ENCODE measurements around the gene LPP. TPM values are rescaled to one million over a fixed set of nuclear protein-coding genes. Genes with fewer than 3 reads are reported as not detected.

The LPP gene
- total and polyA plus RNA-seq, 9 of the 15 experiments (the other 6 are each of a cell fraction or from before 2014, with no cell fraction given), result 0.07 to 0.18 TPM; not detected in 7

DNA sequence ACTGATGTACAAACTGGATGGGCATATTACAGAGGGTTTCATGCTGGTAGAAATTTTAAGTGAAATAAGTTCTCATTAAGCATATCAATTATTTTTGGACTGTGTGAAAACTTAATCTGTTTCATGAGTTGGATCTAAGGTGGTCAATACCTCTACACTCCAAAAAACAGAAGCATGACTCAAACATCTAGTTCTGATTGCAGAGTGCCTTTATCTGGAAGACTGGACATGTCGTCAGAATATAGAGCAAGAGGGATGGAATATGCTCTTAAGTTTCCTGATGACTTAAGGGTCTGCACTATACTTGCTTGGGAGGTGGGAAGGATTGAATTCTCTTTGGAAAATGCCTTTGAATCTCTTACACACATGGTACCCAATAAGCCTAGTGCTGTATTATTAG, 138.3 kb downstream of the LPP start:
- no TSS peak for BruUV-seq (replicated peaks)

More for the DNA sequence above, 138.3 kb downstream of the LPP start:
- no peaks in the 10 kb centered on the region for H3K4me1 ChIP-seq (replicated peaks in 1 of 2; ENCODE audit: control insufficient read depth in 2 of 2, insufficient read depth in 2 of 2, low read length in 2 of 2)
- no peaks in the 10 kb centered on the region for H3K36me3 ChIP-seq (ENCODE audit: control insufficient read depth, insufficient read depth, low read length)
- H3K4me2 ChIP-seq (ENCODE audit: insufficient read depth, low read length), result no peak overlapping the region
- DNase-seq (ENCODE audit: extremely low read depth in 1 of 4, low spot score in 3 of 4) (no peak), ATAC-seq (no peak), FAIRE-seq (no peak)
- ChIA-PET CTCF (ENCODE audit: low intra/inter-chr PET ratio) (no interaction called here), POLR2A (no interaction called here)
- no peak overlapping the region for H2AFZ ChIP-seq (ENCODE audit: low read depth, low read length)
- H3K27ac ChIP-seq (ENCODE audit: extremely low read depth, low read depth, low read length), result no peak overlapping the region
- no peaks in the 10 kb centered on the region for H3K79me2 ChIP-seq (ENCODE audit: control insufficient read depth, insufficient read depth, low read length)
- no peaks in the 10 kb centered on the region for H3K27me3 ChIP-seq (ENCODE audit: control insufficient read depth in 2 of 2, insufficient read depth in 2 of 2, low read length in 2 of 2)
- intact Hi-C loops (cut with micrococcal nuclease), result no loop called here
- no peaks in the 10 kb centered on the region for H3K9me3 ChIP-seq (replicated peaks; ENCODE audit: control insufficient read depth, insufficient read depth, low read depth, low read length)
- no peaks in the 10 kb centered on the region for H3K9me1 ChIP-seq (ENCODE audit: control insufficient read depth, insufficient read depth, low read length)
- no peaks in the 10 kb centered on the region for H4K20me1 ChIP-seq (replicated peaks; ENCODE audit: control insufficient read depth, insufficient read depth, low read length)
- TF ChIP-seq ZNF134 (CRISPR knock-in tag; conservative IDR thresholded peaks at IDR 0.05) (no peak), CBX1 (IDR thresholded peaks at IDR 0.05; ENCODE audit: low read depth) (no peak), POU5F1 (IDR thresholded peaks at IDR 0.05; ENCODE audit: borderline replicate concordance, low read depth, low read length, partially characterized antibody) (no peak), ZNF274 (IDR thresholded peaks at IDR 0.05; ENCODE audit: borderline replicate concordance, low read depth, low read length) (no peak), EHMT2 (IDR thresholded peaks at IDR 0.05) (no peak), PRPF4 (IDR thresholded peaks at IDR 0.05; ENCODE audit: insufficient read depth, low read depth, low read length, poor library complexity, severe bottlenecking) (no peak), HSF4 (CRISPR knock-in tag; IDR thresholded peaks at IDR 0.05; ENCODE audit: borderline replicate concordance) (no peak), ZNF253 (CRISPR knock-in tag; conservative IDR thresholded peaks at IDR 0.05) (no peak), ZNF354B (CRISPR knock-in tag; IDR thresholded peaks at IDR 0.05) (no peak), C11orf30 (IDR thresholded peaks at IDR 0.05; ENCODE audit: low read depth) (no peak), ZNF197 (CRISPR knock-in tag; IDR thresholded peaks at IDR 0.05; ENCODE audit: low read depth) (no peak), HNRNPUL1 (IDR thresholded peaks at IDR 0.05; ENCODE audit: low read length) (no peak), NBN (IDR thresholded peaks at IDR 0.05; ENCODE audit: low read depth) (no peak), FOSL1 (tag; conservative IDR thresholded peaks at IDR 0.05) (no peak)
- TF ChIP-seq, protein P1, sequence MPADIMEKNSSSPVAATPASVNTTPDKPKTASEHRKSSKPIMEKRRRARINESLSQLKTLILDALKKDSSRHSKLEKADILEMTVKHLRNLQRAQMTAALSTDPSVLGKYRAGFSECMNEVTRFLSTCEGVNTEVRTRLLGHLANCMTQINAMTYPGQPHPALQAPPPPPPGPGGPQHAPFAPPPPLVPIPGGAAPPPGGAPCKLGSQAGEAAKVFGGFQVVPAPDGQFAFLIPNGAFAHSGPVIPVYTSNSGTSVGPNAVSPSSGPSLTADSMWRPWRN (IDR thresholded peaks at IDR 0.05; ENCODE audit: low read depth), result no peak
- TF ChIP-seq, protein P2, sequence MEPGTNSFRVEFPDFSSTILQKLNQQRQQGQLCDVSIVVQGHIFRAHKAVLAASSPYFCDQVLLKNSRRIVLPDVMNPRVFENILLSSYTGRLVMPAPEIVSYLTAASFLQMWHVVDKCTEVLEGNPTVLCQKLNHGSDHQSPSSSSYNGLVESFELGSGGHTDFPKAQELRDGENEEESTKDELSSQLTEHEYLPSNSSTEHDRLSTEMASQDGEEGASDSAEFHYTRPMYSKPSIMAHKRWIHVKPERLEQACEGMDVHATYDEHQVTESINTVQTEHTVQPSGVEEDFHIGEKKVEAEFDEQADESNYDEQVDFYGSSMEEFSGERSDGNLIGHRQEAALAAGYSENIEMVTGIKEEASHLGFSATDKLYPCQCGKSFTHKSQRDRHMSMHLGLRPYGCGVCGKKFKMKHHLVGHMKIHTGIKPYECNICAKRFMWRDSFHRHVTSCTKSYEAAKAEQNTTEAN (CRISPR knock-in tag; IDR thresholded peaks at IDR 0.05), result no peak
- TF ChIP-seq, protein P3, sequence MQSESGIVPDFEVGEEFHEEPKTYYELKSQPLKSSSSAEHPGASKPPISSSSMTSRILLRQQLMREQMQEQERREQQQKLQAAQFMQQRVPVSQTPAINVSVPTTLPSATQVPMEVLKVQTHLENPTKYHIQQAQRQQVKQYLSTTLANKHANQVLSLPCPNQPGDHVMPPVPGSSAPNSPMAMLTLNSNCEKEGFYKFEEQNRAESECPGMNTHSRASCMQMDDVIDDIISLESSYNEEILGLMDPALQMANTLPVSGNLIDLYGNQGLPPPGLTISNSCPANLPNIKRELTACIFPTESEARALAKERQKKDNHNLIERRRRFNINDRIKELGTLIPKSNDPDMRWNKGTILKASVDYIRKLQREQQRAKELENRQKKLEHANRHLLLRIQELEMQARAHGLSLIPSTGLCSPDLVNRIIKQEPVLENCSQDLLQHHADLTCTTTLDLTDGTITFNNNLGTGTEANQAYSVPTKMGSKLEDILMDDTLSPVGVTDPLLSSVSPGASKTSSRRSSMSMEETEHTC (IDR thresholded peaks at IDR 0.05), result no peak
- TF ChIP-seq, protein P4, sequence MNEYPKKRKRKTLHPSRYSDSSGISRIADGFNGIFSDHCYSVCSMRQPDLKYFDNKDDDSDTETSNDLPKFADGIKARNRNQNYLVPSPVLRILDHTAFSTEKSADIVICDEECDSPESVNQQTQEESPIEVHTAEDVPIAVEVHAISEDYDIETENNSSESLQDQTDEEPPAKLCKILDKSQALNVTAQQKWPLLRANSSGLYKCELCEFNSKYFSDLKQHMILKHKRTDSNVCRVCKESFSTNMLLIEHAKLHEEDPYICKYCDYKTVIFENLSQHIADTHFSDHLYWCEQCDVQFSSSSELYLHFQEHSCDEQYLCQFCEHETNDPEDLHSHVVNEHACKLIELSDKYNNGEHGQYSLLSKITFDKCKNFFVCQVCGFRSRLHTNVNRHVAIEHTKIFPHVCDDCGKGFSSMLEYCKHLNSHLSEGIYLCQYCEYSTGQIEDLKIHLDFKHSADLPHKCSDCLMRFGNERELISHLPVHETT (CRISPR knock-in tag; conservative IDR thresholded peaks at IDR 0.05 in 1 of 2, IDR thresholded peaks at IDR 0.05 in 1 of 2), result no peak
- H3K9ac ChIP-seq (ENCODE audit: insufficient read depth in 1 of 2, low read depth in 2 of 2, low read length in 2 of 2), result no peak overlapping the region
- 0% methylated on average over 1 of the region's 1 CpG for WGBS (ENCODE audit: insufficient coverage, low coverage, missing lambda C conversion rate)
- H3K4me3 ChIP-seq, result no peak overlapping the region
- in situ Hi-C loops (cut with MboI), result no loop called here

All from K562 (cell line).